Hematopoietic multipotent progenitor cell treated with erythropoietin and hydrocortisone succinate and interleukin-3 and kit ligand, for 15 days (in vitro differentiated cells): Measurements from ENCODE around the gene ERP27.

Source experiments
- DNase-seq: peaks from one replicate; pipeline ENCODE4 v3.0.0-alpha.2; 2015; ENCODE audit warnings: low spot score

Gene ERP27

GRCh38 chr12:14936224-14936861 is 2.0 kb downstream of the ERP27 start:
- no peak for DNase-seq

- no peak for DNase-seq
Observed at GRCh38 chr12:14935031-14935430, 3.3 kb downstream of the ERP27 start.

- no peak for DNase-seq
Observed at GRCh38 chr12:14934511-14934910, 3.8 kb downstream of the ERP27 start.

- no peak for DNase-seq
Observed at GRCh38 chr12:14931791-14932560, 6.4 kb downstream of the ERP27 start.

- no peak for DNase-seq
Observed at GRCh38 chr12:14931359-14931758, 7.0 kb downstream of the ERP27 start.

- DNase-seq, result no peak
Observed at GRCh38 chr12:14930299-14930698, 8.0 kb downstream of the ERP27 start.

GRCh38 chr12:14928931-14929330 is 9.4 kb downstream of the ERP27 start:
- DNase-seq, result no peak

GRCh38 chr12:14927267-14927666 is 11.1 kb downstream of the ERP27 start:
- no peak for DNase-seq

GRCh38 chr12:14924541-14924940 is 13.8 kb downstream of the ERP27 start:
- DNase-seq, result no peak

GRCh38 chr12:14923944-14924343 is 14.4 kb downstream of the ERP27 start:
- no peak for DNase-seq

- DNase-seq, result no peak
Observed at GRCh38 chr12:14921218-14921617, 17.1 kb downstream of the ERP27 start.

GRCh38 chr12:14920475-14921126 is 17.7 kb downstream of the ERP27 start:
- DNase-seq, result no peak

GRCh38 chr12:14919455-14919854 is 18.9 kb downstream of the ERP27 start:
- no peak for DNase-seq

GRCh38 chr12:14915736-14916135 is 22.6 kb downstream of the ERP27 start:
- DNase-seq, result no peak

GRCh38 chr12:14913381-14913781 is 25.0 kb downstream of the ERP27 start:
- DNase-seq, result no peak

GRCh38 chr12:14911131-14911530 is 27.2 kb downstream of the ERP27 start:
- no peak for DNase-seq

- DNase-seq, result no peak
Observed at GRCh38 chr12:14910090-14910915, 28.0 kb downstream of the ERP27 start.

GRCh38 chr12:14907953-14908352 is 30.4 kb downstream of the ERP27 start:
- DNase-seq, result no peak

GRCh38 chr12:14906114-14906513 is 32.2 kb downstream of the ERP27 start:
- DNase-seq, result no peak

- DNase-seq, result no peak
Observed at GRCh38 chr12:14905269-14906004, 32.9 kb downstream of the ERP27 start.

GRCh38 chr12:14904854-14905253 is 33.5 kb downstream of the ERP27 start:
- no peak for DNase-seq
